GM18858 (cell line): ENCODE data around the gene PCARE.
A peak's percentile ranks its signal among the peaks of the same experiment; 100 is the strongest.
"Not testable (repeated sequence)": the region's sequence is repeated elsewhere in the genome, so short reads cannot be mapped to it uniquely, and the experiment has no call there.

Source experiments
- ATAC-seq: cut with Tn5 transposase; IDR thresholded peaks from one replicate; pipeline ENCODE4 v1.9.1; 2021; ENCODE audit not compliant: unreplicated experiment

PCARE gene

GRCh38 chr2:29097569-29097968, 23.2 kb upstream of the PCARE start:
- no peak for ATAC-seq

GRCh38 chr2:29096969-29097368, 22.6 kb upstream of the PCARE start:
- ATAC-seq: no peak

- ATAC-seq: not testable (repeated sequence)
Measured at GRCh38 chr2:29090311-29090710, 16.0 kb upstream of the PCARE start.

GRCh38 chr2:29084554-29084953, 10.2 kb upstream of the PCARE start:
- no peak for ATAC-seq

GRCh38 chr2:29082804-29083495, 8.6 kb upstream of the PCARE start:
- peak; percentile 58 for ATAC-seq

GRCh38 chr2:29080886-29081743, 6.8 kb upstream of the PCARE start:
- ATAC-seq: no peak

- no peak for ATAC-seq
Measured at GRCh38 chr2:29079887-29080286, 5.6 kb upstream of the PCARE start.

- no peak for ATAC-seq
Measured at GRCh38 chr2:29075894-29076705, 1.8 kb upstream of the PCARE start.

- ATAC-seq: no peak
Measured at GRCh38 chr2:29073933-29074332, 390 bp downstream of the PCARE start.

GRCh38 chr2:29072971-29073725, 1.2 kb downstream of the PCARE start:
- ATAC-seq: no peak

- ATAC-seq: no peak
Measured at GRCh38 chr2:29072251-29072650, 2.1 kb downstream of the PCARE start.

GRCh38 chr2:29071032-29071975, 3.0 kb downstream of the PCARE start:
- ATAC-seq: no peak

GRCh38 chr2:29070526-29070925, 3.8 kb downstream of the PCARE start:
- no peak for ATAC-seq

- ATAC-seq: no peak
Measured at GRCh38 chr2:29068513-29068912, 5.8 kb downstream of the PCARE start.

GRCh38 chr2:29066997-29067605, 7.2 kb downstream of the PCARE start:
- ATAC-seq: no peak

GRCh38 chr2:29066271-29066860, 8.0 kb downstream of the PCARE start:
- ATAC-seq: no peak

- ATAC-seq: no peak
Measured at GRCh38 chr2:29065068-29065811, 9.1 kb downstream of the PCARE start.

GRCh38 chr2:29064746-29065067, 9.6 kb downstream of the PCARE start:
- ATAC-seq: no peak
